ENCODE results near the gene PPP1R2C.

The PPP1R2C gene

GRCh38 chrX:42778096-42778495 is at the start of gene PPP1R2C:
PPP1R2C (minus strand) TSS chrX:42778163; CDS start chrX:42778079, 84 bp downstream.
- DNase-seq (ENCODE audit: low read depth in 3 of 3), result no peak

- DNase-seq (ENCODE audit: low read depth in 3 of 3), result no peak
These were observed 47.2 kb upstream of the PPP1R2C start for GRCh38 chrX:42825201-42825600.

- DNase-seq (ENCODE audit: low read depth in 3 of 3), result no peak
These were observed 46.6 kb upstream of the PPP1R2C start for GRCh38 chrX:42824541-42824940.

- DNase-seq (ENCODE audit: low read depth in 3 of 3), result no peak
These were observed 45.5 kb upstream of the PPP1R2C start for GRCh38 chrX:42823443-42823842.

- DNase-seq (ENCODE audit: low read depth in 3 of 3), result no peak
These were observed 44.0 kb upstream of the PPP1R2C start for GRCh38 chrX:42821803-42822443.

- no peak for DNase-seq (ENCODE audit: low read depth in 3 of 3)
These were observed 40.4 kb upstream of the PPP1R2C start for GRCh38 chrX:42818151-42818921.

GRCh38 chrX:42809569-42809968 is 31.6 kb upstream of the PPP1R2C start:
- no peak for DNase-seq (ENCODE audit: low read depth in 3 of 3)

GRCh38 chrX:42807393-42807792 is 29.4 kb upstream of the PPP1R2C start:
- no peak for DNase-seq (ENCODE audit: low read depth in 3 of 3)

GRCh38 chrX:42804524-42804923 is 26.6 kb upstream of the PPP1R2C start:
- DNase-seq (ENCODE audit: low read depth in 3 of 3), result no peak

GRCh38 chrX:42803320-42803719 is 25.4 kb upstream of the PPP1R2C start:
- DNase-seq (ENCODE audit: low read depth in 3 of 3), result no peak

- DNase-seq (ENCODE audit: low read depth in 3 of 3), result no peak
These were observed 19.8 kb upstream of the PPP1R2C start for GRCh38 chrX:42797651-42798269.

- no peak for DNase-seq (ENCODE audit: low read depth in 3 of 3)
These were observed 5.5 kb upstream of the PPP1R2C start for GRCh38 chrX:42783451-42783850.

GRCh38 chrX:42776195-42776594 is 1.8 kb downstream of the PPP1R2C start:
- no peak for DNase-seq (ENCODE audit: low read depth in 3 of 3)

- no peak for DNase-seq (ENCODE audit: low read depth in 3 of 3)
These were observed 5.1 kb downstream of the PPP1R2C start for GRCh38 chrX:42772874-42773273.

- DNase-seq (ENCODE audit: low read depth in 3 of 3), result no peak
These were observed 6.2 kb downstream of the PPP1R2C start for GRCh38 chrX:42771506-42772335.

- DNase-seq (ENCODE audit: low read depth in 3 of 3), result no peak
These were observed 7.4 kb downstream of the PPP1R2C start for GRCh38 chrX:42770566-42770965.

- DNase-seq (ENCODE audit: low read depth in 3 of 3), result no peak
These were observed 18.1 kb downstream of the PPP1R2C start for GRCh38 chrX:42759881-42760280.

GRCh38 chrX:42755815-42756214 is 22.1 kb downstream of the PPP1R2C start:
- no peak for DNase-seq (ENCODE audit: low read depth in 3 of 3)

- no peak for DNase-seq (ENCODE audit: low read depth in 3 of 3)
These were observed 23.4 kb downstream of the PPP1R2C start for GRCh38 chrX:42754603-42755002.

- DNase-seq (ENCODE audit: low read depth in 3 of 3), result no peak
These were observed 23.8 kb downstream of the PPP1R2C start for GRCh38 chrX:42754115-42754514.

GRCh38 chrX:42752730-42753129 is 25.2 kb downstream of the PPP1R2C start:
- no peak for DNase-seq (ENCODE audit: low read depth in 3 of 3)

GRCh38 chrX:42751573-42751972 is 26.4 kb downstream of the PPP1R2C start:
- DNase-seq (ENCODE audit: low read depth in 3 of 3), result no peak
